Fibroblast of peridontal ligament (primary cell): ENCODE results near the gene SUPT6H.
A peak's percentile ranks its signal among the peaks of the same experiment; 100 is the strongest.

ENCODE experiments used
- DNase-seq: peaks from one replicate; pipeline ENCODE4 v3.0.0-alpha.2; 2010; ENCODE audit errors: extremely low read depth

The SUPT6H gene

DNA sequence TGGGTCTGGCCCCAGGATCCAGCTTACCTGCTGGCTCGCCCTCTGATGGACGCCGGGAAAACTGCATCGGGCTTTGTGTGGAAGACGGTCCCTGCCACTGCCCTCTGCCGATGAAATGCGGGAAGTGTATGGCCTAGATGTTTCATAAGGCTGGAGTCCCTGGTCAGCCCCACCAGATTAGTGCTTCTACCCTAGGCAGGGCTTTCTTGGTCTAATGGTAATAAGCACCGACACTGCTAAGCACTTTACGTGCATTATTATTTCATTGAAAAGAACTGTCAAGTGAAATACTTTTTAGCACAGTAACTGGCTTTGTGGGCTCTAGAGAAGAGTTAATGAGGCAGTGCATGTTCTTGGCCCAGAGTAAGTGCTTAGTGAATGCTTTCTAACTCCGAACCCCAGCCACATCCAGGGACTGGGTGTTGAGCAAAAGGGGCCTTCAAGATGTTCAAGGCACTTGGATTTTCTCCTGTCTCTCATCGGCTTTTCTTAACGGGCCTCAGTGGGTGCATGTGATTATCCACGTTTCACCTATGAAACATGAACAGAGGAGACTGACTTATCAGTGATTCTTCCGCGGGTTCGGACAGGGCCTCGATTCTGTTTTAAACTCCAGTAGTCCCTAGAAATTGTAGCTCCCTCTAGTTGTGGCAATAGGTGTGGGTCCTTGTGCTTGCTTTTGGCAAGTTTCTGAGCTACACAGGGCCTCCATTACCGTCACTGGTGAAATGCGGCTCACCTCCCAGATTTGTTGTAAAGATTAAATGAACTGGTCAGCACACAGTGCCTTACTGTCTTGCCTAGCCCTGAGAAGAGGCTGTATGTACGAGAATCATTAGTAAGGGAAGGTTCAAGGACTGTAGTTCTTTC is 88.4 kb downstream of the SUPT6H start:
- DNase-seq, result peak; percentile 94

GRCh38 chr17:28751600-28752366 is 89.8 kb downstream of the SUPT6H start:
- no peak for DNase-seq
